HG02588 (cell line): ENCODE measurements around the gene CHTF18.
"Not testable (repeated sequence)": the region's sequence is repeated elsewhere in the genome, so short reads cannot be mapped to it uniquely, and the experiment has no call there.

ENCODE experiments used
- ATAC-seq: cut with Tn5 transposase; IDR thresholded peaks from one replicate; pipeline ENCODE4 v1.9.1; 2021; ENCODE audit warnings: mild to moderate bottlenecking, moderate library complexity; ENCODE audit not compliant: unreplicated experiment

The CHTF18 gene

GRCh38 chr16:788399-789126 is at the start of gene CHTF18:
CHTF18 (plus strand) TSS chr16:788620; CDS start chr16:788685, 65 bp downstream.
- ATAC-seq = peak; percentile 66

GRCh38 chr16:739560-740458 is 48.6 kb upstream of the CHTF18 start:
- ATAC-seq = no peak

- peak; percentile 15 for ATAC-seq
Observed at GRCh38 chr16:740459-740763, 48.0 kb upstream of the CHTF18 start.

GRCh38 chr16:740764-741505 is 47.5 kb upstream of the CHTF18 start, which contains the start of gene CIAO3:
CIAO3 (minus strand) TSS chr16:740997; CDS start chr16:740985, 12 bp downstream.
- ATAC-seq = peak; percentile 60

GRCh38 chr16:741986-742629 is 46.3 kb upstream of the CHTF18 start:
- ATAC-seq = no peak

- not testable (repeated sequence) for ATAC-seq
Observed at GRCh38 chr16:742894-743293, 45.5 kb upstream of the CHTF18 start.

GRCh38 chr16:743794-744500 is 44.5 kb upstream of the CHTF18 start:
- no peak for ATAC-seq

GRCh38 chr16:745739-746138 is 42.7 kb upstream of the CHTF18 start:
- no peak for ATAC-seq

GRCh38 chr16:746637-747036 is 41.8 kb upstream of the CHTF18 start:
- ATAC-seq = no peak

- no peak for ATAC-seq
Observed at GRCh38 chr16:747978-748746, 40.3 kb upstream of the CHTF18 start.

- no peak for ATAC-seq
Observed at GRCh38 chr16:749010-749409, 39.4 kb upstream of the CHTF18 start.

GRCh38 chr16:750485-750884 is 37.9 kb upstream of the CHTF18 start:
- ATAC-seq = no peak

- ATAC-seq = no peak
Observed at GRCh38 chr16:751152-752006, 37.0 kb upstream of the CHTF18 start.

GRCh38 chr16:752007-752312 is 36.5 kb upstream of the CHTF18 start:
- ATAC-seq = no peak

- not testable (repeated sequence) for ATAC-seq
Observed at GRCh38 chr16:754121-754607, 34.3 kb upstream of the CHTF18 start.

GRCh38 chr16:754656-755055 is 33.8 kb upstream of the CHTF18 start:
- no peak for ATAC-seq

GRCh38 chr16:756428-756827 is 32.0 kb upstream of the CHTF18 start:
- ATAC-seq = no peak

- no peak for ATAC-seq
Observed at GRCh38 chr16:759110-759910, 29.1 kb upstream of the CHTF18 start.
